Smooth muscle cell of the brain vasculature (primary cell): ENCODE results near the gene DCLK2.

Experiments used
- DNase-seq: peaks from one replicate; pipeline ENCODE4 v3.0.0-alpha.2; 2012; ENCODE audit warnings: low read depth, low spot score

Gene DCLK2

GRCh38 chr4:150209140-150209829 lies 131.0 kb downstream of the DCLK2 start:
- no peak for DNase-seq

GRCh38 chr4:150211016-150211415 lies 132.8 kb downstream of the DCLK2 start:
- DNase-seq, result no peak

GRCh38 chr4:150211799-150212445 lies 133.7 kb downstream of the DCLK2 start:
- no peak for DNase-seq

- DNase-seq, result no peak
These were observed 134.2 kb downstream of the DCLK2 start for GRCh38 chr4:150212485-150212884.

GRCh38 chr4:150212927-150213326 lies 134.7 kb downstream of the DCLK2 start:
- DNase-seq, result no peak

- DNase-seq, result no peak
These were observed 137.4 kb downstream of the DCLK2 start for GRCh38 chr4:150215601-150216000.

- DNase-seq, result no peak
These were observed 138.5 kb downstream of the DCLK2 start for GRCh38 chr4:150216726-150217125.

- DNase-seq, result no peak
These were observed 138.9 kb downstream of the DCLK2 start for GRCh38 chr4:150217192-150217591.

- DNase-seq, result no peak
These were observed 139.6 kb downstream of the DCLK2 start for GRCh38 chr4:150217808-150218207.

- no peak for DNase-seq
These were observed 140.2 kb downstream of the DCLK2 start for GRCh38 chr4:150218447-150218846.

GRCh38 chr4:150219841-150220240 lies 141.6 kb downstream of the DCLK2 start:
- no peak for DNase-seq

- peak; percentile 99 for DNase-seq
These were observed 146.8 kb downstream of the DCLK2 start for GRCh38 chr4:150224896-150225591.

GRCh38 chr4:150229520-150229919 lies 151.3 kb downstream of the DCLK2 start:
- DNase-seq, result no peak

- DNase-seq, result no peak
These were observed 152.3 kb downstream of the DCLK2 start for GRCh38 chr4:150230561-150230960.

GRCh38 chr4:150231107-150231770 lies 153.0 kb downstream of the DCLK2 start:
- no peak for DNase-seq

GRCh38 chr4:150232029-150232428 lies 153.8 kb downstream of the DCLK2 start:
- DNase-seq, result no peak

GRCh38 chr4:150234246-150234645 lies 156.0 kb downstream of the DCLK2 start:
- no peak for DNase-seq

GRCh38 chr4:150235317-150235716 lies 157.1 kb downstream of the DCLK2 start:
- DNase-seq, result no peak

GRCh38 chr4:150235808-150236271 lies 157.6 kb downstream of the DCLK2 start:
- no peak for DNase-seq

- DNase-seq, result no peak
These were observed 158.4 kb downstream of the DCLK2 start for GRCh38 chr4:150236626-150237025.

GRCh38 chr4:150237110-150237872 lies 159.0 kb downstream of the DCLK2 start:
- no peak for DNase-seq
